CD4-positive, alpha-beta memory T cell (primary cell): Measurements from ENCODE around the gene KIRREL3. TPM values are rescaled to one million over a fixed set of nuclear protein-coding genes. Genes with fewer than 3 reads are reported as not detected.

Source experiments
- CTCF ChIA-PET: fragments of 350-600 bp; sonication (Branson Sonifier 250); formaldehyde crosslinking; loops from one replicate; lab custom pipeline; 2021; ENCODE audit warnings: inconsistent platforms; ENCODE audit not compliant: partially characterized antibody; lab: Charles Lee
- POLR2A ChIA-PET: fragments of 350-600 bp; sonication (Branson Sonifier 250); formaldehyde crosslinking; loops from one replicate; lab custom pipeline; 2021; ENCODE audit not compliant: partially characterized antibody; lab: Charles Lee
- DNase-seq, 5 donors: peaks; one replicate each; pipeline versions ENCODE4 v3.0.0 to v3.0.0-alpha.2; 2020 to 2022; ENCODE audit warnings: mixed read lengths in 1 of 5
- H3K27ac ChIP-seq: one replicate; pipeline ENCODE4 v1.7.0; 2013; ENCODE audit warnings: low read depth, low read length
- H3K27me3 ChIP-seq: 2 replicates; pipeline ENCODE4 v1.7.0; 2013; ENCODE audit warnings: mild to moderate bottlenecking, low read length, moderate library complexity; ENCODE audit not compliant: insufficient read depth
- H3K36me3 ChIP-seq: 2 replicates; pipeline ENCODE4 v1.7.0; 2013; ENCODE audit warnings: mild to moderate bottlenecking, low read length, moderate library complexity; ENCODE audit not compliant: insufficient read depth
- H3K4me1 ChIP-seq: 2 replicates; pipeline ENCODE4 v1.7.0; 2013; ENCODE audit warnings: mild to moderate bottlenecking, low read length, moderate library complexity; ENCODE audit not compliant: insufficient read depth
- H3K4me3 ChIP-seq, 2 donors: one replicate each; pipeline ENCODE4 v1.7.0; 2013; ENCODE audit warnings: low read length in 2 of 2, mild to moderate bottlenecking in 1 of 2
- H3K9me3 ChIP-seq, 2 donors: one replicate each; pipeline ENCODE4 v1.7.0; 2013; ENCODE audit warnings: low read length in 2 of 2, control low read depth in 1 of 2; ENCODE audit not compliant: control insufficient read depth in 1 of 2
- H3K27ac Mint-ChIP-seq, 7 donors: one replicate each; pipeline ENCODE4 v1.8.0; 2020 to 2021; ENCODE audit warnings: mixed read lengths in 7 of 7, mild to moderate bottlenecking in 6 of 7, inconsistent platforms in 3 of 7, moderate library complexity in 3 of 7
- H3K27me3 Mint-ChIP-seq, 2 donors: one replicate each; pipeline ENCODE4 v1.8.0; 2020 to 2021; ENCODE audit warnings: mixed read lengths in 2 of 2
- H3K36me3 Mint-ChIP-seq, 2 donors: one replicate each; pipeline ENCODE4 v1.8.0; 2020 to 2021; ENCODE audit warnings: mixed read lengths in 2 of 2, inconsistent platforms in 1 of 2, mild to moderate bottlenecking in 1 of 2
- H3K4me1 Mint-ChIP-seq, 4 donors: one replicate each; pipeline ENCODE4 v1.8.0; 2020 to 2021; ENCODE audit warnings: mixed read lengths in 4 of 4, mild to moderate bottlenecking in 1 of 4
- H3K4me3 Mint-ChIP-seq, 8 donors: one replicate each; pipeline ENCODE4 v1.8.0; 2020 to 2021; ENCODE audit warnings: mixed read lengths in 8 of 8, mild to moderate bottlenecking in 7 of 8, moderate library complexity in 6 of 8, inconsistent platforms in 3 of 8
- H3K9me3 Mint-ChIP-seq, 8 donors: one replicate each; pipeline ENCODE4 v1.8.0; 2020 to 2021; ENCODE audit warnings: mixed read lengths in 8 of 8, mild to moderate bottlenecking in 5 of 8, inconsistent platforms in 3 of 8, moderate library complexity in 1 of 8
- intact Hi-C: fragments of 100-400 bp; cut with micrococcal nuclease; formaldehyde crosslinking; loops from one replicate; pipeline ENCODE4 v1.15.1; 2023
- polyA plus RNA-seq, 2 donors: library from polyadenylated mRNA; unstranded; fragments of 300-500 nt; fragmentation: Illumina TruSeq; gene quantifications; one replicate each; pipeline ENCODE4 v1.2.3, GENCODE V29; 2021
- total RNA-seq, 2 experiments: library from RNA; stranded (reverse); gene quantifications; one replicate each; pipeline ENCODE4 v1.2.3, GENCODE V29; 2021

KIRREL3 gene
- total and polyA plus RNA-seq, 4 experiments from 2014 or later: not detected

DNA sequence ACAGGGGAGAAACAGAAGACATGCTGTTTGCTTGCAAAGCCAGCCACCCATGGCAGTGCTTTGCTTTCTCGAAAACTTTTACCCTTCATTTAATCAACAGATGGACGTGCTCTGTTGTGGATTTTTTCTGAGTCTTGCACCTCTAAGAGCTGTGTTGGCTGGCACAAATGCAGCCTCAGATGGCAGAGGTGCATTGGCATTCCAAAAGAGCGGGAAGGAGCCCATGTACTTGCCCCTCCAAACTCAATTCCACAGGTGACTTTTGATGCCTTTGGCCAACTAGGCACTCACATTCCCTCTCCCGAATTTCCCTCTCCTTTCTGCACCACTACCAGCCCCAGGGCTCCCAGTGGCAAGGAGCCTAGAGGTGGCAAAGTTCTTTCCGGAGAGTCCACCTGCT is 1.2 kb downstream of the KIRREL3 start:
- intact Hi-C loops: no loop called here
- DNase-seq: no peak
- H3K4me3 ChIP-seq: no peak overlapping the region
- Mint-ChIP-seq H3K27me3 (peaks cover 19 to 20% of the 10 kb centered on the region in 2 donors), H3K4me1 (peaks cover 0 to 5% (median under 1%) of the 10 kb centered on the region in 4 donors), H3K36me3 (no peaks in the 10 kb centered on the region), H3K27ac (no peak overlapping the region), H3K9me3 (peaks cover 0 to 2% (median 0%) of the 10 kb centered on the region in 8 donors), H3K4me3 (no peak overlapping the region)
- CTCF ChIA-PET: no interaction called here
- no peaks in the 10 kb centered on the region for H3K9me3 ChIP-seq
- POLR2A ChIA-PET: no interaction called here
- no peak overlapping the region for H3K27ac ChIP-seq
- peaks cover 14% of the 10 kb centered on the region for H3K27me3 ChIP-seq
- no peaks in the 10 kb centered on the region for H3K4me1 ChIP-seq
- no peaks in the 10 kb centered on the region for H3K36me3 ChIP-seq

DNA sequence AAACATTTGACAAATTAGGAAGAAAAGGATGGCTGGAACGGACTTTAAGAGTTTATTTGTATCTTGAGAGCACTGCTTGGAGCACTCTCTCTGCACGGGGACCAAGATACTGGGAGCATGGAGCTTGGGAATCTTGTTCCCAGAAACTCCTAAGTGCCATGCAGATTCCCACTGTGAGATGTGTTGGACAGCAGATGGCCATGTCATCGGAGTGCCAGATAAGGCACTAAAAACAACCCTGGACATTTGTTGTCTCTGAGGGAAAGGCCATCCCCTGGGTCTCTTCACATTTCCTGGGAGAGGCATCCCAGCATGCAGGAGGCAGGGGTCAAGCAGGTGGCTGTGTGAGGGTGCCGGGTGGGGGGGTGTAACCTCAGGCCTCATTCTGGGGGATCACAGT is 2.9 kb downstream of the KIRREL3 start:
- Mint-ChIP-seq H3K27ac (no peak overlapping the region), H3K9me3 (no peaks in the 10 kb centered on the region), H3K4me3 (no peak overlapping the region), H3K4me1 (no peaks in the 10 kb centered on the region), H3K36me3 (no peaks in the 10 kb centered on the region), H3K27me3 (peaks cover 13 to 15% of the 10 kb centered on the region in 2 donors)
- Histone ChIP-seq H3K36me3 (no peaks in the 10 kb centered on the region), H3K27me3 (peaks cover 13% of the 10 kb centered on the region), H3K27ac (no peak overlapping the region), H3K4me1 (no peaks in the 10 kb centered on the region), H3K4me3 (no peak overlapping the region), H3K9me3 (no peaks in the 10 kb centered on the region)
- POLR2A ChIA-PET: no interaction called here
- DNase-seq: no peak
- intact Hi-C loops: no loop called here
- CTCF ChIA-PET: interaction anchor here (1.0 kb wide), 1 partner anchor 8 kb away, joined by 3 read pairs; no protein-coding TSS in a partner anchor

DNA sequence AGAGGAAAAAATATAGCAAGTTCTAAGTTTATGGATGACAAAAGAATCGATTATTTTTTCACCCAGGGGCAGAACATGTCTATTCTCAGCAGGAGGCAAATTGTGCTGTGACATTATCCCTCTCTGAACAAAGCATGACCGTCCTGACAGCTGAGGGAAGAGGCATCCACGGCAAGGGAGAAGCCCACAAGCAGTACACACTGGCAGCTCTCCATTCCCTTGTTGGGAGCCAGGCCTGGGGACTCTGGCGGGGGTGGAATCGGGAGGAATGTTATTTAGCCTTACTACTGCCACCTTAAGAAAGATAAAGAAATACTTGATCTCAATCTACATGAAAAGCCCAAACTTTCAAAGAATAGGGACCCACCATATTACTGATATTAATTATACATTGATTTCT is 3.4 kb downstream of the KIRREL3 start:
- no peak for DNase-seq
- H3K27ac Mint-ChIP-seq: no peak overlapping the region
- no peaks in the 10 kb centered on the region for H3K4me1 ChIP-seq
- no peak overlapping the region for H3K27ac ChIP-seq
- intact Hi-C loops: no loop called here
- ChIA-PET CTCF (no interaction called here), POLR2A (no interaction called here)
- peaks cover 11 to 13% of the 10 kb centered on the region in 2 donors for H3K27me3 Mint-ChIP-seq
- H3K9me3 Mint-ChIP-seq: no peaks in the 10 kb centered on the region
- H3K4me3 Mint-ChIP-seq: no peak overlapping the region
- H3K4me1 Mint-ChIP-seq: no peaks in the 10 kb centered on the region
- no peaks in the 10 kb centered on the region for H3K36me3 Mint-ChIP-seq
- H3K9me3 ChIP-seq: no peaks in the 10 kb centered on the region
- peaks cover 12% of the 10 kb centered on the region for H3K27me3 ChIP-seq
- no peaks in the 10 kb centered on the region for H3K36me3 ChIP-seq
- H3K4me3 ChIP-seq: no peak overlapping the region

DNA sequence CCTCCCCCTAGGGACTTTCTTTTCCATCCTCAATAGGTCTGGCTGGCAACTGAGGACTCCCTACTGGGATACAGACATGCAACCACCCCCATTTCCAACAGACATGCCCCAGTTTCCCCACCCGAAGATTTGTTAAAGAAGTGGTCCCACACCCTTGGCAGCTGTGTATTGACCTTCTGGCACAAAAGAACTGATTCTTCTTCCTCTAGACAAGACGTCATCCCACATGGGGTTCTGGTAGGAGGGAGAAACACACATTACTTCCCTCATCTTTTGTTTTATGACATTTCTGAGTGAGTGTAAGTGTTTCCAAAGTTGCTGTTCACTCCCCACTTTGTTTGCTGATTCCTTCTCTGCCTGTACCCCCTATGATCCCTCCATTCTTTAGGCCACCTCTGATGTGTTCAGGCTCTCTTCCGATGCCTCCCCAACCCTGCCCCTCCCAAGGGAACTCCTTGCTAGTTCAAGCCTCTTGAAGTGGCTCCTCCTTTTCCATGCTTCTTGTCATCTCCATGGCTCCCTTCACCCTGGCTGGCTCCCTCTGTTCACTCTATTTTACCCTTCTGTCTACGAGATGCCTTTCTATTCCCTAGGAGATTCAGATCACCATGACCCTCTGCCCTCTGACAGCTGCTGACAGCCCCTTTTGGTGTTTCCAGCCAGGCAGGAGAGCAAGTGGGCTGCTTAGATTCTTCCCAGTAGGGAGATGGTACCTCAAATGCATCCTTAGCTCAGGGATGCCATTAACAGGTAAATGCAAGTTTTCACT is 4.3 kb downstream of the KIRREL3 start:
- Histone ChIP-seq H3K9me3 (no peaks in the 10 kb centered on the region), H3K27me3 (peaks cover 10% of the 10 kb centered on the region), H3K27ac (no peak overlapping the region), H3K36me3 (no peaks in the 10 kb centered on the region), H3K4me1 (no peaks in the 10 kb centered on the region), H3K4me3 (no peak overlapping the region)
- H3K36me3 Mint-ChIP-seq: no peaks in the 10 kb centered on the region
- H3K4me3 Mint-ChIP-seq: no peak overlapping the region
- peaks cover 8 to 17% of the 10 kb centered on the region in 2 donors for H3K27me3 Mint-ChIP-seq
- H3K9me3 Mint-ChIP-seq: no peaks in the 10 kb centered on the region
- intact Hi-C loops: no loop called here
- no peaks in the 10 kb centered on the region for H3K4me1 Mint-ChIP-seq
- DNase-seq: no peak
- ChIA-PET CTCF (no interaction called here), POLR2A (no interaction called here)
- no peak overlapping the region for H3K27ac Mint-ChIP-seq

DNA sequence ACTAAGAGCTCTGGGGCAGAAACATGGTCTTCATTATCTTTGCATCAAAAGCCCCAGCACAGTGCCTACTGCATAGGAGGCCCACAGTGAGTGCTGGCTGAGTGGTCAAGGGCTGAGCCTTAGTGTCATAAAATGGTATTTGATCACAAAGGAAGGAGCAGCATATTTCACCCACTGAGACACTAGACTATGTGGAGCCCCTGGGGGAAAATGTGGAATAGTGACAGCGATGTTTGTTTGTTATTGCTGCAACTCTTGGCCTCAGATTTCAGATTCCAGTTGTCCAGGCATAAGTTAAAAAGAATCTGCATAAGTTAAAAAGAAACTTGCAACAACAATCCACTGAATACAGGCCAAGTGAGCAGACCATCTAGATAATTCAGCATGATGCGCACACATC is 7.0 kb downstream of the KIRREL3 start:
- POLR2A ChIA-PET: no interaction called here
- Mint-ChIP-seq H3K9me3 (no peaks in the 10 kb centered on the region), H3K27ac (no peak overlapping the region), H3K4me3 (no peak overlapping the region), H3K27me3 (peaks cover 10 to 19% of the 10 kb centered on the region in 2 donors), H3K36me3 (no peaks in the 10 kb centered on the region), H3K4me1 (no peaks in the 10 kb centered on the region)
- H3K27ac ChIP-seq: no peak overlapping the region
- CTCF ChIA-PET: interaction anchor here (1.3 kb wide), 1 partner anchor 8 kb away, joined by 3 read pairs; no protein-coding TSS in a partner anchor
- peaks cover 10% of the 10 kb centered on the region for H3K27me3 ChIP-seq
- H3K4me1 ChIP-seq: no peaks in the 10 kb centered on the region
- intact Hi-C loops: no loop called here
- no peaks in the 10 kb centered on the region for H3K36me3 ChIP-seq
- no peaks in the 10 kb centered on the region for H3K9me3 ChIP-seq
- no peak overlapping the region for H3K4me3 ChIP-seq
- no peak for DNase-seq

DNA sequence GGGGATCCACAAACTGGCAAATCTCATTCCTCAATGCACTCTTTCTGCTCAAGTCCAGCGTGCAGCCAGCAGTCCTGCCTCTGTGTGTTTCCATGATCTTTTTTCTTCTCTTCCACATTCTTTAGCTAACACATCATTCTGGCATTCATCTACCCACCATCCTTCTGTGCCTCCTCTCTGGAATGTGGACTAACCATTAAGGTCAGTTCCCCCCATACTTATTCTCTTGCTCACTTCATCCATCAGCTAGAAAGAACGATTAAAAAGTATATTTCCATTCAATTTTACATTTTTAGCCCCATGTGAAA is 7.8 kb downstream of the KIRREL3 start:
- ChIA-PET CTCF (interaction anchor here (1.6 to 3.4 kb wide), 2 partner anchors 11 to 276 kb away, joined by 3 to 16 read pairs; no protein-coding TSS in a partner anchor), POLR2A (no interaction called here)
- intact Hi-C loops: no loop called here
- no peak for DNase-seq
- Mint-ChIP-seq H3K36me3 (no peaks in the 10 kb centered on the region), H3K4me1 (no peaks in the 10 kb centered on the region), H3K4me3 (no peak overlapping the region), H3K27ac (no peak overlapping the region), H3K27me3 (peaks cover 10 to 18% of the 10 kb centered on the region in 2 donors), H3K9me3 (no peaks in the 10 kb centered on the region)
- Histone ChIP-seq H3K4me1 (no peaks in the 10 kb centered on the region), H3K9me3 (no peaks in the 10 kb centered on the region), H3K36me3 (no peaks in the 10 kb centered on the region), H3K27me3 (peaks cover 4% of the 10 kb centered on the region), H3K4me3 (no peak overlapping the region), H3K27ac (no peak overlapping the region)

DNA sequence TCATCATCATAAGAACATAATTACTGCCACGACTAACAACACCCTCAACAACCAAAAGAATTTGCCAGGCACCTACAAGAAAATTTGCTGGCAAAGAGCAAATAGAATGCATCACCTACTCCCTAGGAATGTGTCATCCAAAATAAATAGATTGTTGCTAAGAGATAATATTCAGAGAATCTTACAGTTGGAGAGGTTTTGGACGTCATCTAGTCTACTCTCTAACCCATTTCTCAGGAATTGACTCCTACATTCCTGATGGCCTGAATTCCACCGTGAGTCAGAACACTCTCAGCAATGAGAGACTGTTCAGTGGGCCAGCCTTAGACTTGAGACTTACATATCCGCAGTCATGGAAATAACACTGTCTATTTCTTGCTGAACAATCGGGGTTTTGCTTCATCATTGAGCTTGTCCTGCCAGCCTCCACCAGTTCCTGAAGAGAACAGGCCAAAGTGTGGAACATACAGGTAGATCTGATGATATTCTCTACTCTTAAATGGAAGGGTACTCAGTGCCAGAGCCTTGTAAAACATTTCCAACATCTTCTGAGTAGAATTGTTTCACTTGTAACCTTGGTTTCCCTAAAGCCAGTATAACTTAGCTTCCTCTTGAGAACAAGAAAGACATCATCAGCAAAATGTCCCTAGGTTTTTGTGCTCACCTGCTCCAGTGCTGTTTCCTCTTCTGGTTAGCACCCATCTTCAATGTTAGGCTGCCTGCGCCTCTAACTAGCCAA is 8.3 kb downstream of the KIRREL3 start:
- Mint-ChIP-seq H3K4me1 (no peaks in the 10 kb centered on the region), H3K27ac (no peak overlapping the region), H3K27me3 (peaks cover 7 to 14% of the 10 kb centered on the region in 2 donors), H3K9me3 (no peaks in the 10 kb centered on the region), H3K4me3 (no peak overlapping the region), H3K36me3 (no peaks in the 10 kb centered on the region)
- no peaks in the 10 kb centered on the region for H3K4me1 ChIP-seq
- intact Hi-C loops: no loop called here
- ChIA-PET CTCF (interaction anchor here (1.6 to 3.4 kb wide), 2 partner anchors 12 to 276 kb away, joined by 3 to 16 read pairs; no protein-coding TSS in a partner anchor), POLR2A (no interaction called here)
- no peak overlapping the region for H3K27ac ChIP-seq
- DNase-seq: no peak
- H3K4me3 ChIP-seq: no peak overlapping the region
- peaks cover 2% of the 10 kb centered on the region for H3K27me3 ChIP-seq
- H3K36me3 ChIP-seq: no peaks in the 10 kb centered on the region
- no peaks in the 10 kb centered on the region for H3K9me3 ChIP-seq
